Pancreas (tissue), 10 donors: ENCODE measurements around the gene SASH1. TPM values are rescaled to one million over a fixed set of nuclear protein-coding genes. Genes with fewer than 3 reads are reported as not detected.

Source experiments
- ATAC-seq, 4 donors: fragments of 200-7000 bp; cut with Tn5 transposase; one replicate each; pipeline versions ENCODE4 v1.8.0 to v1.9.1; 2020; ENCODE audit warnings: mild to moderate bottlenecking in 4 of 4, moderate library complexity in 4 of 4
- DNase-seq, 6 donors: peaks; one replicate each; pipeline ENCODE4 v3.0.0-alpha.2; 2020
- FAIRE-seq: peaks from 2 replicates; lab custom pipeline; 2012; peaks lifted over from hg19 to GRCh38; lab: Jason Lieb, UNC
- H3K27ac ChIP-seq, 4 donors: fragments of 200-600 bp; sonication (generic); 1 replicate in 3 of 4; 2 replicates in 1 of 4; pipeline versions ENCODE4 v1.5.0 to v1.8.0; 2020
- H3K27me3 ChIP-seq, 4 donors: fragments of 200-600 bp; one replicate each; pipeline ENCODE4 v1.8.0; 2021
- H3K36me3 ChIP-seq, 3 donors: fragments of 200-600 bp; sonication (generic) in 1 of 3; one replicate each; pipeline versions ENCODE4 v1.5.0 to v1.8.0; 2020 to 2021
- H3K4me1 ChIP-seq, 3 donors: fragments of 200-600 bp; one replicate each; pipeline ENCODE4 v1.8.0; 2021
- H3K4me3 ChIP-seq, 4 donors: fragments of 200-600 bp; sonication (generic) in 2 of 4; one replicate each; pipeline versions ENCODE4 v1.5.0 to v1.8.0; 2020 to 2021
- H3K9me3 ChIP-seq, 4 donors: fragments of 200-600 bp; one replicate each; pipeline ENCODE4 v1.8.0; 2021
- CTCF ChIP-seq, 4 donors: fragments of 200-600 bp; sonication (generic) in 3 of 4; IDR thresholded peaks; one replicate each; pipeline versions ENCODE4 v1.5.0 to v1.8.0; 2021; ENCODE audit warnings: antibody characterized with exemption in 4 of 4
- WGBS, 2 donors: extraction: QIAGEN DNeasy Blood & Tissue Kit; methylation state at CpG; one replicate each; pipeline ENCODE4 v1.1.7; 2013; 5-methylcytosine and 5-hydroxymethylcytosine counted together
- intact Hi-C, 3 donors: fragments of 100-400 bp; cut with DNase I; formaldehyde crosslinking; loops; one replicate each; pipeline versions ENCODE4 v1.11.1 to v1.14.2; 2022
- polyA plus RNA-seq, 2 donors: library from polyadenylated mRNA; stranded (reverse); fragments of 200-250 nt; gene quantifications; one replicate each; pipeline ENCODE4 v1.2.3, GENCODE V29; 2013
- total RNA-seq, 6 donors: library from RNA; stranded (reverse); fragmentation: NEBNext Ultra II Directional in 4 of 6; extraction: Animal tissue kit (Norgen Biotek cat#: 25700) in 4 of 6; gene quantifications; one replicate each; pipeline versions ENCODE4 v1.2.1 to v1.2.4, GENCODE V29; 2021 to 2023
- donor health status: healthy with polysubstance abuse.
- donor health status: DM: no; HTN: no; CAD: no; lungs with moderate emphysema.
- donor health status: DM: no; HTN: no; CAD: no.
- donor health status: control.
- donor health status: control.
- donor health status: Bipolar disorder and iron deficiency.
- donor health status: DM: yes; HTN: yes; CAD: no.
- donor health status: DM: no; HTN: no; CAD: no.
- donor health status: DM: no; HTN: no; CAD: no.
- donor health status: DM: yes; HTN: yes; CAD: no.

Gene SASH1
- total and polyA plus RNA-seq, 8 donors: 5.1 to 15.3 (median 8.9) TPM

- intact Hi-C loops: no loop called here
- Histone ChIP-seq H3K9me3 (no peaks in the 10 kb centered on the region), H3K27ac (no peak overlapping the region), H3K4me1 (no peaks in the 10 kb centered on the region), H3K4me3 (no peak overlapping the region), H3K36me3 (no peaks in the 10 kb centered on the region), H3K27me3 (no peaks in the 10 kb centered on the region)
- no peak for TF ChIP-seq CTCF (IDR thresholded peaks at IDR 0.05)
- 93 to 98% methylated on average over 3 of the region's 3 CpGs for WGBS, 2 donors
- FAIRE-seq (no peak), DNase-seq (no peak), ATAC-seq (no peak)
Observed at GRCh38 chr6:148414092-148414489, 71.5 kb downstream of the SASH1 start.

- H3K9me3 ChIP-seq: no peaks in the 10 kb centered on the region
- DNase-seq (no peak), FAIRE-seq (no peak), ATAC-seq (peak in 3 of 4 donors; percentile 55 to 82 (median 58))
- no peak for TF ChIP-seq CTCF (IDR thresholded peaks at IDR 0.05)
- H3K36me3 ChIP-seq: no peaks in the 10 kb centered on the region
- intact Hi-C loops: no loop called here
- H3K4me1 ChIP-seq: no peaks in the 10 kb centered on the region
- no peaks in the 10 kb centered on the region for H3K27me3 ChIP-seq
- no peak overlapping the region for H3K27ac ChIP-seq
- WGBS, 2 donors: 56 to 64% methylated on average over 3 of the region's 3 CpGs
- H3K4me3 ChIP-seq: no peak overlapping the region
Observed at GRCh38 chr6:148414836-148415235, 72.2 kb downstream of the SASH1 start.

GRCh38 chr6:148415511-148416260, 73.0 kb downstream of the SASH1 start:
- intact Hi-C loops: no loop called here
- 86 to 87% methylated on average over 4 of the region's 4 CpGs for WGBS, 2 donors
- H3K4me1 ChIP-seq: no peaks in the 10 kb centered on the region
- no peak for TF ChIP-seq CTCF (IDR thresholded peaks at IDR 0.05)
- no peak for FAIRE-seq
- no peak overlapping the region for H3K4me3 ChIP-seq
- no peaks in the 10 kb centered on the region for H3K9me3 ChIP-seq
- H3K36me3 ChIP-seq: no peaks in the 10 kb centered on the region
- no peak for DNase-seq
- no peak for ATAC-seq
- H3K27me3 ChIP-seq: no peaks in the 10 kb centered on the region
- no peak overlapping the region for H3K27ac ChIP-seq

- 90 to 92% methylated on average over 7 of the region's 7 CpGs for WGBS, 2 donors
- Histone ChIP-seq H3K4me3 (no peak overlapping the region), H3K36me3 (no peaks in the 10 kb centered on the region), H3K27ac (no peak overlapping the region), H3K9me3 (no peaks in the 10 kb centered on the region), H3K4me1 (no peaks in the 10 kb centered on the region), H3K27me3 (no peaks in the 10 kb centered on the region)
- TF ChIP-seq CTCF (IDR thresholded peaks at IDR 0.05): no peak
- DNase-seq (no peak), FAIRE-seq (no peak), ATAC-seq (no peak)
- intact Hi-C loops: no loop called here
Observed at GRCh38 chr6:148416330-148416965, 73.8 kb downstream of the SASH1 start.

- FAIRE-seq: no peak
- H3K27ac ChIP-seq: no peak overlapping the region
Observed at GRCh38 chr6:148417045-148417444, 74.4 kb downstream of the SASH1 start.

More at GRCh38 chr6:148417045-148417444, 74.4 kb downstream of the SASH1 start:
- Histone ChIP-seq H3K9me3 (no peaks in the 10 kb centered on the region), H3K4me3 (no peak overlapping the region), H3K4me1 (no peaks in the 10 kb centered on the region), H3K36me3 (no peaks in the 10 kb centered on the region), H3K27me3 (no peaks in the 10 kb centered on the region)
- DNase-seq: no peak
- ATAC-seq: no peak
- WGBS, 2 donors: 95 to 96% methylated on average over 8 of the region's 8 CpGs
- no peak for TF ChIP-seq CTCF (IDR thresholded peaks at IDR 0.05)
- intact Hi-C loops: no loop called here
